K562 treated with DMSO at 1 percent for 4 hours (cell line): ENCODE measurements around the gene TRPC1. TPM values are rescaled to one million over a fixed set of nuclear protein-coding genes. Genes with fewer than 3 reads are reported as not detected.

ENCODE experiments used
- total RNA-seq: library from RNA; unstranded; fragments of 300-600 nt; gene quantifications from 2 replicates; pipeline ENCODE4 v1.2.3, GENCODE V29; 2022; ENCODE audit not compliant: insufficient read depth

TRPC1 gene
- 4.5 and 6.1 TPM in 2 replicates for total RNA-seq

GRCh38 chr3:142723968-142724681 lies at the start of gene TRPC1:
TSS of gene TRPC1 (plus strand) at chr3:142724034. CDS start at chr3:142724560, 526 bp downstream.

Other genes starting within 250 kb of the TRPC1 start
- 8.2 and 8.7 TPM in 2 replicates for gene ATR, start 145.3 kb upstream of the TRPC1 start, total RNA-seq
- 11.2 TPM in 2 replicates for gene PLS1, start 127.6 kb upstream of the TRPC1 start, total RNA-seq
- gene PCOLCE2, start 165.0 kb downstream of the TRPC1 start, total RNA-seq: not detected in 2 replicates
- gene PAQR9, start 239.6 kb downstream of the TRPC1 start, total RNA-seq: not detected in 2 replicates